ENCODE measurements around the gene MAP3K7CL.
"Not testable (repeated sequence)": the region's sequence is repeated elsewhere in the genome, so short reads cannot be mapped to it uniquely, and the experiment has no call there.

The MAP3K7CL gene

GRCh38 chr21:29155118-29155932 lies 24.9 kb downstream of the MAP3K7CL start:
- TF ChIP-seq CTCF (conservative IDR thresholded peaks at IDR 0.05; ENCODE audit: low read length): no peak
- H3K4me3 ChIP-seq (ENCODE audit: low read length): peak overlapping the region; percentile 31
- peak; percentile 77 for DNase-seq (ENCODE audit: low read depth)

- H3K4me3 ChIP-seq (ENCODE audit: low read length): no peak overlapping the region
- no peak for DNase-seq (ENCODE audit: low read depth)
- no peak for TF ChIP-seq CTCF (conservative IDR thresholded peaks at IDR 0.05; ENCODE audit: low read length)
Observed at GRCh38 chr21:29155933-29156260, 25.5 kb downstream of the MAP3K7CL start.

- no peak for TF ChIP-seq CTCF (conservative IDR thresholded peaks at IDR 0.05; ENCODE audit: low read length)
- DNase-seq (ENCODE audit: low read depth): no peak
- H3K4me3 ChIP-seq (ENCODE audit: low read length): no peak overlapping the region
Observed at GRCh38 chr21:29157080-29157479, 26.6 kb downstream of the MAP3K7CL start.

GRCh38 chr21:29159842-29160241 lies 29.4 kb downstream of the MAP3K7CL start:
- TF ChIP-seq CTCF (conservative IDR thresholded peaks at IDR 0.05; ENCODE audit: low read length): no peak

GRCh38 chr21:29162825-29163224 lies 32.4 kb downstream of the MAP3K7CL start:
- DNase-seq (ENCODE audit: low read depth): peak; percentile 71
- not testable (repeated sequence) for H3K4me3 ChIP-seq (ENCODE audit: low read length)

More at GRCh38 chr21:29159842-29160241, 29.4 kb downstream of the MAP3K7CL start:
- no peak for DNase-seq (ENCODE audit: low read depth)
- no peak overlapping the region for H3K4me3 ChIP-seq (ENCODE audit: low read length)

DNA sequence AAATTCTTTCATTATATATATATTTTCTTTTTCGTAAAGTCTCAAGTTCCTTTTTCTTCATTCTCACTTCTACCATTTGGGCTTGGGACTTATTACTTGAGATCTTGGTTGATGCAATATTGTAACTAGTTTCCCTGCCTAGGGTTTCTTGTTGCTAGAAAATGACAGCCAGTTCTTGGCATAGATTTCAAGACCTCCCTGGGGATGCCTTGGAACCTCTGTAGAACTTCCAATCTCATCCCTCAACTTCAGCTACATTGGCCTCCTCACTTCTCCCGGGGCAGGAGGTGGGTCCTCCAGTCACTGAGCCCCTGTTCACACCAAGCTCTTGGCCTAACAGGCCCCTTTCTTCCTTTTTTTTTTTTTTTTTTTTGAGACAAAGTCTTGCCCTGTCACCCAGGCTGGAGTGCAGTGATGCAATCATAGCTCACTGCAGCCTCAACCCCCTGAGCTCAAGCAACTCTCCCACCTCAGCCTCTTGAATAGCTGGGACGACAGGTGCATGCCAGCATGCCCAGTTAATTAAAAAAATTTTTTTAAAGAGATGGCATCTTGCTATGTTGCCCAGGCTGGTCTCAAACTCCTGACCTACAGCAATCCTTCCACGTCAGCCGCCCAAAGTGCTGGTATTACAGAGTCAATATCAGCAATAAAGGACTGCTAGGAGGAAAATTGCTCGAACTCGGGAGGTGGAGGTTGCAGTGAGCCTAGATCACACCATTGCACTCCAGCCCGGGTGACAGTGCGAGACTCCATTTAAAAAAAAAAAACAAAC lies 33.1 kb downstream of the MAP3K7CL start:
- DNase-seq (ENCODE audit: low read depth): peak; percentile 13
- H3K4me3 ChIP-seq (ENCODE audit: low read length): no peak overlapping the region
- TF ChIP-seq CTCF (conservative IDR thresholded peaks at IDR 0.05; ENCODE audit: low read length): no peak

DNA sequence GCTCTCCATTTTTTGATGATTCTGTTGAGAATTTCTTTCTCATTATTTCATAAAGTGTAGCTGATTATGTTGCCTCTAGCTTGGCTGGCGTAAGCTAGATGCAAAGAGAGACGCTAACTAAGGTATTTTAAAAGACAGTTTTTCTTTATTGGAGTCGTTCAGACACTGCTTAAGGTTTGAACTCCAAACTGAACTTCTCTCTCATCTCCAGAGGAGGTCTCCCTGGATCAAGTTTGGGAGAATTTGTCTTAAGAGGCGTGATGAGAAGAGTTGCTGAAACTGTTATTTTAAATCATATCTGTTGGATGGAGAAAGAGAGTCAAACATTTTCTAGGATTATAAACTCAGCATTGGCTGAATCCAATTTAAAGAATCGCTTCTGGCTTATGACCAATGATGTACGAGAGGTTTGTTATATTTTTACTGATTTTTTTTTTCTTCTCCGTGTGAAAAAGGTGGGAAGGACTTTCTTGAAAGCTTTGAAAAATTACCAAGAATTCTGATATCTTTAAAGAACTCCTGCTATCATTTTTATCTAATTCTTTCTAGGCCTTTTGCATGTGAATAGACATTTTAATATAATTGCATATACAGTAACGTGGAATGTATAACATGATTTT lies 34.0 kb downstream of the MAP3K7CL start:
- H3K4me3 ChIP-seq (ENCODE audit: low read length): no peak overlapping the region
- DNase-seq (ENCODE audit: low read depth): peak; percentile 81
- peak; percentile 98 for TF ChIP-seq CTCF (conservative IDR thresholded peaks at IDR 0.05; ENCODE audit: low read length)
